Hematopoietic multipotent progenitor cell treated with erythropoietin and hydrocortisone succinate and interleukin-3 and kit ligand, for 17 days (in vitro differentiated cells): ENCODE data around the gene ZNF782.
"Not testable (repeated sequence)": the region's sequence is repeated elsewhere in the genome, so short reads cannot be mapped to it uniquely, and the experiment has no call there.

ENCODE experiments used
- DNase-seq: peaks from one replicate; pipeline ENCODE4 v3.0.0-alpha.2; 2015; ENCODE audit warnings: low spot score

ZNF782 gene

GRCh38 chr9:96853781-96854650 is at the start of gene ZNF782:
Gene ZNF782, minus strand, starts transcription at chr9:96854514. Its CDS starts 2,553 bp downstream, at chr9:96851961.
- peak; percentile 90 for DNase-seq

DNA sequence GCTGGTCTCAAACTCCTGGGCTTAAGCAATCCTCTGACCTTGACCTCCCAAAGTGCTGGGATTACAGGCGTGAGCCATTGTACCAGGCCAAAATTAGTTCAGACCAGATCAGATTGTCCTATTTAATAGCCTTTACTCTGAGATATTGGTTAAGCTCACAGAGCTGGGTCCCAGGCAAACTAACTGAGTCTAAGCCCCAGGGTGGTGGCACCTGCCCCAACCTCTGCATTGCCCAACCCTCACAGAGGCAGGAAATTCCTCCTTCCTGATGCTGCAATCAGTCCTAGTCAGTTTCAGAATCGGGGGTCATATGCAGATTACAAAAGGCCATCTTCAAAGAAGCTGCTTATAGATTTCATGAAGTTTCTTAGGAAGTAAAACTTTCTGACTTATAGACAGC is 45.7 kb upstream of the ZNF782 start:
- DNase-seq, result not testable (repeated sequence)

DNA sequence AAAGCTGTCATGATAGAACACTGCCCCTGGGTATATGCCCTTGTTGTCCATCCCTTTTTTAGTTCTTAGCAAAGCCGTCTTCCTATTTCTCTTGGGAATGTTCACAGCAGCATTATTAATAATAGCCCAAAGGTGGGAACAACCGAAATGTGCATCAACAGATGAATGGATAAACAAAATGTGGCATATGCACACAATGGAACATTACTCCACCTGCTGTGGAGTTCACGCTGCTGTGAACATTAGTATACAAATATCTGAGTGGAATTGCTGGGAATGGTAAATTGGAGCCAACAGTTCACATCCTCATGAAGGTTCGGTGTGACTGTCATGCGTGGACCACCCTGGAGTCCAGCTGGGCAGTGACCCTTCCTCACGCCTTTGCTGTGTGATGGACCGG is 37.8 kb upstream of the ZNF782 start:
- no peak for DNase-seq

DNA sequence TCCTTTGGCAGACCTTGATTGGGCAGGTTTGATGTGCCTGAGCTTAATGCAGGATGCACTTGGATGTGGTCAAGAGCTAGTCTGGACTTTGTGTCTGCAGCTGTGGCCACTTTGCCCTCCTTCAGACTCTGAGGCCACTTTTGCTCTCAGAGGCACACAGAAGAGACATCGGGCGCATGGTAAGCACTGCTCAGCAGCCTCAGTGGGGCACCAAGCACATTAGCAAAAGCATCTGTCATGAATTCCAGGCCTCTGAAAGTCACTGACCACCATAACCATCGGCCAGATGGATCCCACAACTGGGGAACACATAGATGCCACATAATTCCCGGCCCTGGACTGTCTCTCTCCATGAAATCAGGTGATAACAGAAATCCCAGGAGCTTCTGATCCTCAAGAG is 34.3 kb upstream of the ZNF782 start:
- DNase-seq, result no peak

DNA sequence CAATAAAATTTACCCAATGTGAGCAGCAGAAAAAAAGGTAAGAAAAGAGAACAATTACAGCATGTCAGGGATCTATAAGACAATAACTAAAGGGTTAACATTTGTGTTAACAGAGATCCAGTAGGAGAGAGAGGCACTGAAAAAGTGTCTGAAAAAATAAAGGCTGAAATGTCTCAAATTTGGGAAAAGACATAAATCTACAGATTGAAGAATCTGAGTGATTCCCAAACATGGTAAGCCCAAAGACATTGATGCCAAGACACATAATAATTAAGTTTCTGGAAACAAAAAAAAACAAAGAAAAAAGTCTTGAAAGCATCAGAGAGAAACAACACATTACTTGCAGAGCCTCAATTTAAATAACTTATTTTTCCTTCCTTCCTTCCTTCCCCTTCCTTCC is 31.1 kb upstream of the ZNF782 start:
- DNase-seq, result no peak

DNA sequence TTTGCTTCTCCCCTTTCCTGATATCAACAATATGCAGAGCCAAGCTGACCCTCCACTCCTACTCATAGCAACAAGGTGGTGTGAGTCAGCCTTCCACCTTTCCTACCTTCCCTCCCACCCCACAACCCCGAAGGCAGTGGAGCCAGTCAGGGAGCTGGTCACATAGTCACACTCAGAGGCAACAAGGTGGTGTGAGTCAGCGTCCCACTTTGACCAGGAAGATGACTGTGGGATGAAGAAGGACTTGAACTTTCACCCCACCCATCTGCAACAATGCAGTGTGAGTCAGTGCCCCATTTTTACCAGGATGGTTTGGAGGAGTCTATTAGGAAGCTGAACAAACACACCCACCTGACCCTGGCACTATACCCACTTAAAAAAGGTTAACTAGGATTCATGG is 30.1 kb upstream of the ZNF782 start:
- no peak for DNase-seq

DNA sequence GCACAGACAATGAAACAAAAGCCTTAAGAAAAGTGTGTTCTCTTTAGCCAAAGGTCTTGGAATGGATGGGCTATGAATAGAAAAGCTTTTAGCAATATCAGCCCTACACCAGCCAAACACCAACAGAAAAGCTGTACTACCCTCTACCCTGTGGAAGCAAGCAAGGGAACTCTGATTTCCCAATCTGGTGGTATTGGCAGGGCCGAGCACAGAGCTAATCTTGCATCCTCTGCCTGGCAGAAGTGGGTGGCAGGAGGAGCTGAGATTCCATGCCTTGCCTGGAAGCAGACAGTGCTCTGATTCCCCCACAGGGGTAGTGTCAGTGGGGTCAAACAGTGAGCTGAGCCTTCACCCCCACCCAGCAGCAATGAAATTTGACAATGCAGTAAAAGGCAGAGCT is 29.6 kb upstream of the ZNF782 start:
- no peak for DNase-seq

DNA sequence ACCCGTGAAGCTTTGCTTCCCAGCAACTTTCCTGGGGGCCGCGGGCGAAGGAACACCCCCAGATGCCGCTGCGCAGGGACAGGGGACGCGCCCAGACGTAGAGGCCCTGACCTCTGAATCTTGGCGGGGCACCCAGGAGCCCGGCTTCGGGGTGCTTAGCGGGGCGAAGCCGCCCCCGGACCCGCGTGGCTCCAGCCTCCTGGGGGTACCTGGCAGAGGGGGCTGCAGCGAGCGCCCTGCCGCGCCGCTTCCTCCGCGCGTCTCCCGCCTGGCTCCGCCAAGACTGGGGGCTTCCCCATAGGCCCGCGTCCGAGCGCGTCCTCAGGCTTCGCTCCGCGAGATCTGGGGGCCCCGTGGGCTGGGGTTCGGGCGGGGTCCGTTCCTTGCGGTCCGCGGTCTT is 23.0 kb upstream of the ZNF782 start:
- DNase-seq, result no peak

GRCh38 chr9:96875461-96876142 is 21.3 kb upstream of the ZNF782 start:
- no peak for DNase-seq

- no peak for DNase-seq
These were observed 20.7 kb upstream of the ZNF782 start for GRCh38 chr9:96874947-96875460.

DNA sequence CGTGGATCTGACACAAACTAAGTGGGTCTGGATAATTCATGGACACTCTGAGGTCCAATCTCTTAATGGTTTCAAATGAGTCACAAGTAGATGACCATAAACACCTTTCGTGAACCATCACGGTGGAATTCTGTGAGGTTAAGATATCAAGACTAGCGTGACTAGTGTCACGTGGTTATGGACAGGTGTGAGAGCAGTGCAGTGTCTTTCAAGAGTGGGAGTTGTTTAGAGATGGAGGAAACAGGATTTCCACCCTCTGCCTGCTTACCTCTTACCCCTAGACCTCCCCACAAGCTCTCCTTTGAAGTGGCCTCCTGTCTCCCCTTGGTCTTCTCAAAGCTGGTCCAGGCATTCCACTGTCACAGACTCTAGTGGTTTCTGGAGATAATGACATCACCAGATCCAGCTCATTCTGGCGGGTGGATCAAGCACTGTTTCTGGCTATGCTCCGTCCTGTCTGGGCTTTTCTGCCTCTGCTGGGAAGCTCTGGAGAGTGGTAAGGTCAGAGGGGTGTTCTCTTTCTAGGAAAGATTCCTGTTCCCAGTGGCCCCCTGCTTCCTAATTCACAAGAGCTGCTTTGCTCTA is 20.0 kb upstream of the ZNF782 start:
- DNase-seq, result no peak

DNA sequence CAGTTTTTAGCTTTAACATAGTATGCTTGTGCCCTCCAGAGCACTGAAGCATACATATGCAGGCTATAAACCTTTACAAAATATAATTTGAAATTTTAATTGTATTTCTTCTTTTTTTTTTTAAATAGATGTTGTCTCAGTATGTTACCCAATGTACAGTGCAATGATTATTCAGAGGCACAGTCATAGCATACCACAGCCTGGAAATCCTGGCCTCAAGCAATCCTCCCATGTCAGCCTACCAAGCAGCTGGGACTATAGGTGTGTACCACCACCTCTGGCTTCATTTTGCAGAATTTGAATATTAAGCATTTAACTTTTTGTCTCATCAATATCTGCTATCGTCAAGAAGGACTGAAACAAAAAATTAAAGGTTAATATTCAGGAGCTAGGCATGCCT is 16.9 kb upstream of the ZNF782 start:
- DNase-seq, result no peak

- no peak for DNase-seq
These were observed 14.4 kb upstream of the ZNF782 start for GRCh38 chr9:96868709-96869108.

- DNase-seq, result no peak
These were observed 12.9 kb upstream of the ZNF782 start for GRCh38 chr9:96867079-96867804.

- not testable (repeated sequence) for DNase-seq
These were observed 10.9 kb upstream of the ZNF782 start for GRCh38 chr9:96865240-96865639.

- no peak for DNase-seq
These were observed 5.3 kb upstream of the ZNF782 start for GRCh38 chr9:96859461-96860198.

GRCh38 chr9:96858670-96859069 is 4.4 kb upstream of the ZNF782 start:
- no peak for DNase-seq

DNA sequence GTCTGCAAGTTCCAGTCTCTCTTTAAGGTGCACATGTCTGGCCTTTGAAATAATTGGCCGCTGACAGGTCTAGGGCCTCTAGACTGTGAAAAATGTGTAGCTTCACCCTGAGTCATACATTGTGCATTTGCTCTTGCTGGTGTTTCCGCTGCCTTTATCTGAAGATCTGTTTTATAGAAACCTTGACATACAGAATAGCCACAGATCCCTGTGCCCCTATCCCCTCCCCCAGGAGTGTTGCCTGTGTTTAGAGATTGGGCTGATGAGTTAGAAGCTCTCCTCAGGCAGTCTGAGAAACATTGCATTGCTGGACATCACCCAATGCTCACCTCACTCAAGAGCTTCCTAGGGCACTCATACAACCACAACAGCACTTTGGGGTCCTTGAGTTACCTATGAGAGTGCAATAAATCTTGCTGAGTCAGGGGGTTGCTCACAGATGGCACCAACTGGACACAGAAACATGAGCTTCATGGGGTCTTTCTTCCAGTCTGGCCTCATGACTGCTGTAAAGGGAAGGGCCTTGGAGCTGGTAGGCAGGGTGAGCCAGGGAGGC is 3.8 kb upstream of the ZNF782 start:
- no peak for DNase-seq

DNA sequence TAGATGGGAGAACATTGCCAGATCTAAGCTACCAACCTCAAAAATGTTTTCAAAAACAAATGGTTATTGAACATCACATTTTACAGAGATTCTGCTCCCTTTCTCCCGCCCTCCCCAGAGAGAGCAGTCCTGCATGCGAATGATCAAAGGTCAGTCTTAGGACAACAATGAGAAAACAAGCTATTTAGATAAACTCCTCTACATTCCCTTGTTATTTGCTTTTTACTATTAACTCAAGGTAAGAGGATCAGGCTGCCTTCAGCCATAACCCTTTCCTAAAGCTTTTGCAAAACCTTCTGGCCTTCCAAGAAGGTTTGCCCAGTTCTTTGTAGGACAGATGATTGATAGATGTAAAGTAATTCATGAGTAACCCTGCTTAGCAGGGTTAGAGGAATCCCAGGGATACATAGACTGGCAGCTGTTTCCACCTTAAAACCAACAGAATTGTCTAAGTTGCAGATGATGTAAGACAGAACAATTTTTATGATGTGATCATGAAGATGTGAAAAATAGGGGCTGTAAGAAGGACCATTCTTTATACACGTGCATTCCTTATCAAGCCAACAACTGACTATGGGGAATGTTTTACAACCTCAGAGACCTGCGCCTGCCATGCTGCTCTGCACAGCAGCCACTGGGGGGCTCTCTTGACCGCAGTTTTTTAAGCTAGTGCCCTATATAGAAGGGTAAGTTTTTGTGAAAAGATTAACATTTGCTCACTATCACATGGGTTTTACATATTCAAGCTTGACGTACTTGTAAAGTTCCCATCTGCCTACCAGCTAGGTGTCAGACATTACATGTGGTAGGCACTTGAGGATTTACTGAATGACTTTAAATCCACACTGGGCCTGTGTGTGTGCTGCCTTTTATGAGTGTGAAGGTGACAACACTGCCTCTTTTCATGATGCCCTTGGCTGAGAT is 2.3 kb upstream of the ZNF782 start:
- DNase-seq, result peak; percentile 66

- no peak for DNase-seq
These were observed 448 bp upstream of the ZNF782 start for GRCh38 chr9:96854651-96855273.
